Right lobe of liver (tissue), 6 donors: ENCODE data around the gene PAK6. TPM values are rescaled to one million over a fixed set of nuclear protein-coding genes. Genes with fewer than 3 reads are reported as not detected.

ENCODE experiments used
- ATAC-seq, 4 donors: fragments of 200-7000 bp; cut with Tn5 transposase; one replicate each; pipeline ENCODE4 v1.9.1; 2020; ENCODE audit warnings: mild to moderate bottlenecking in 4 of 4, moderate library complexity in 4 of 4
- DNase-seq, 3 donors: peaks; one replicate each; pipeline ENCODE4 v3.0.0-alpha.2; 2020
- H3K27ac ChIP-seq, 3 donors: fragments of 200-600 bp; one replicate each; pipeline ENCODE4 v1.8.0; 2022
- H3K27me3 ChIP-seq, 2 donors: fragments of 200-600 bp; one replicate each; pipeline ENCODE4 v1.8.0; 2022
- H3K36me3 ChIP-seq, 4 donors: fragments of 200-600 bp; sonication (generic) in 1 of 4; one replicate each; pipeline versions ENCODE4 v1.5.1 to v1.8.0; 2017 to 2022; ENCODE audit warnings: control low read depth in 1 of 4
- H3K4me1 ChIP-seq, 4 donors: fragments of 200-600 bp; sonication (generic) in 1 of 4; one replicate each; pipeline versions ENCODE4 v1.5.1 to v1.8.0; 2017 to 2022; ENCODE audit warnings: control low read depth in 1 of 4
- H3K4me3 ChIP-seq, 3 donors: fragments of 200-600 bp; one replicate each; pipeline ENCODE4 v1.8.0; 2022
- H3K9me3 ChIP-seq, 4 donors: fragments of 200-600 bp; sonication (generic) in 1 of 4; one replicate each; pipeline versions ENCODE4 v1.5.1 to v1.8.0; 2017 to 2022; ENCODE audit warnings: control low read depth in 1 of 4
- POLR2A ChIP-seq: fragments of 450-650 bp; IDR thresholded peaks from one replicate; pipeline ENCODE4 v1.6.1; 2017; ENCODE audit warnings: antibody characterized with exemption, mild to moderate bottlenecking
- WGBS: methylation state at CpG from one replicate; pipeline ENCODE4 v1.1.6; 2018; ENCODE audit warnings: low coverage, low lambda C conversion rate; ENCODE audit not compliant: insufficient coverage; ENCODE audit errors: missing lambda C conversion rate; 5-methylcytosine and 5-hydroxymethylcytosine counted together
- intact Hi-C, 2 donors: fragments of 100-400 bp; cut with DNase I; formaldehyde crosslinking; loops; one replicate each; pipeline versions ENCODE4 v1.11.2 to v1.14.1; 2022
- total RNA-seq, 6 experiments: library from RNA; depleted of rRNA in 2 of 6; stranded (reverse); fragments of >200 nt in 2 of 6; fragmentation: NEBNext Ultra II Directional in 3 of 6; extraction: Animal tissue kit (Norgen Biotek cat#: 25700) in 3 of 6; gene quantifications; one replicate each; pipeline versions ENCODE4 v1.1.0 to v1.2.4, GENCODE V29; 2016 to 2023
- TF ChIP-seq, protein P1 (sequence below), 4 donors: fragments of 200-600 bp in 3 of 4; fragments of 450-650 bp in 1 of 4; IDR thresholded peaks; one replicate each; pipeline versions ENCODE4 v1.5.1 to v1.8.0; 2016 to 2022; ENCODE audit warnings: antibody characterized with exemption in 4 of 4, mild to moderate bottlenecking in 2 of 4
- donor health status: DM: no; HTN: yes; CAD: no.
- donor health status: DM: no; HTN: no; CAD: no.
- donor health status: DM: no; HTN: no; CAD: no.
- donor health status: DM: no; HTN: yes; CAD: no.
- donor health status: DM: no; HTN: yes; CAD: no.

Gene PAK6
- total RNA-seq, 6 experiments from 2014 or later, result 0.05 to 0.19 (median 0.10) TPM; not detected in 2

DNA sequence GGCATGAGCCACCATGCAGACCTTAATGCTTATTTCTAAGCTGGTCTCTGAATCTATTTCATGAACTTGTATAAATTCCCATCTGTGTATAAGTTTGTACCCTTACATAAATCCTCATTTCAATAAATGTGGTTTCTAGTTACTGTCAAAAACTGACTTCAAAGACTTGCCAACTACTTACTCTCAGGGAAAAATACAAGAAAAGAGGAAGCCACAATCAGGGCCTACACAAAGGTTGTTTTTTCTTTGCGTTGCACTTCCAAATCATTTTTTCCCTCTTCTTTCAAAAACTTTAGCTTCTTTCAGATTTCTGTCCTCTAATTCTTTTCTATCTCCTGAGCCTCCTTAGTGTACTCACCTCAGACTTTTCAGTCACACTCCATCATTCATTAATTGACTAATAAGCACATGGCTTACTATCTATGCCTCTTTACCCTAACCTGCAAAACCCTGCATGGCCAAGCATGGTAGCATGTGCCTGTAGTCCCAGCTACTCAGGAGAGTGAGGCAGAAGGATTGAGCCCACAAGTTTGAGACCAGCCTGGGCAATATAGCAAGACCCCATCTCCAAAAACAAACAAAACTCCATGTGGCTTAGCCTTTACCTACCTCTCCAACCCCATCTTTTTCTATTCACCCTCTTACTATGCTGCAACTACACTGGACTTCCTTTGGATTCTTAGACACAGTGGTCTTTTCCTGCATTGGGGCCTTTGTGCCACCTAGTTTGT lies 40.3 kb upstream of the PAK6 start:
- WGBS, result 87% methylated on average over 1 of the region's 1 CpG
- intact Hi-C loops, result no loop called here
- no peak overlapping the region for H3K27ac ChIP-seq
- H3K27me3 ChIP-seq, result no peaks in the 10 kb centered on the region
- no peaks in the 10 kb centered on the region for H3K9me3 ChIP-seq
- TF ChIP-seq, protein P1, sequence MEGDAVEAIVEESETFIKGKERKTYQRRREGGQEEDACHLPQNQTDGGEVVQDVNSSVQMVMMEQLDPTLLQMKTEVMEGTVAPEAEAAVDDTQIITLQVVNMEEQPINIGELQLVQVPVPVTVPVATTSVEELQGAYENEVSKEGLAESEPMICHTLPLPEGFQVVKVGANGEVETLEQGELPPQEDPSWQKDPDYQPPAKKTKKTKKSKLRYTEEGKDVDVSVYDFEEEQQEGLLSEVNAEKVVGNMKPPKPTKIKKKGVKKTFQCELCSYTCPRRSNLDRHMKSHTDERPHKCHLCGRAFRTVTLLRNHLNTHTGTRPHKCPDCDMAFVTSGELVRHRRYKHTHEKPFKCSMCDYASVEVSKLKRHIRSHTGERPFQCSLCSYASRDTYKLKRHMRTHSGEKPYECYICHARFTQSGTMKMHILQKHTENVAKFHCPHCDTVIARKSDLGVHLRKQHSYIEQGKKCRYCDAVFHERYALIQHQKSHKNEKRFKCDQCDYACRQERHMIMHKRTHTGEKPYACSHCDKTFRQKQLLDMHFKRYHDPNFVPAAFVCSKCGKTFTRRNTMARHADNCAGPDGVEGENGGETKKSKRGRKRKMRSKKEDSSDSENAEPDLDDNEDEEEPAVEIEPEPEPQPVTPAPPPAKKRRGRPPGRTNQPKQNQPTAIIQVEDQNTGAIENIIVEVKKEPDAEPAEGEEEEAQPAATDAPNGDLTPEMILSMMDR (IDR thresholded peaks at IDR 0.05), result no peak
- TF ChIP-seq POLR2A, result no peak
- DNase-seq, result no peak
- no peak overlapping the region for H3K4me3 ChIP-seq
- no peaks in the 10 kb centered on the region for H3K36me3 ChIP-seq
- no peak for ATAC-seq
- H3K4me1 ChIP-seq, result no peaks in the 10 kb centered on the region

DNA sequence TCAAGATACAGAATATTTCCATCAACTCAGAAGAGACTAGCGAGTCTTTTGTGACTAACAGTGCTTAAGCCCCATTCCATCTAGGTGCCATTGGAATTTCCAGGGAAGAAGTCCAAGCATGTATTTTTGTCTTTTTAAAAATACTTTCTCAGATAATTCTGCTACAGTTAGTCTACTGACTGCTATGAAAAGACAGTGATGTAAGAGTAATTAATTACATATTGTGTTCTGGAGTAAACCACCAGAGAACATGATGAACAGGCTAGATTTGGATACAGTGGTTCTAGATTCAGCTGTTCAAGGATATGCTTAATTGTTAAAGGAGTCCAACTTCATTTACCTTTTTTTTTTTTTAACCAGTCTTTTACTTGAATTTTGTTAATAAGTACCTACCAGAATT lies 34.8 kb upstream of the PAK6 start:
- Histone ChIP-seq H3K9me3 (no peaks in the 10 kb centered on the region), H3K4me1 (no peaks in the 10 kb centered on the region)
- no peak for DNase-seq

DNA sequence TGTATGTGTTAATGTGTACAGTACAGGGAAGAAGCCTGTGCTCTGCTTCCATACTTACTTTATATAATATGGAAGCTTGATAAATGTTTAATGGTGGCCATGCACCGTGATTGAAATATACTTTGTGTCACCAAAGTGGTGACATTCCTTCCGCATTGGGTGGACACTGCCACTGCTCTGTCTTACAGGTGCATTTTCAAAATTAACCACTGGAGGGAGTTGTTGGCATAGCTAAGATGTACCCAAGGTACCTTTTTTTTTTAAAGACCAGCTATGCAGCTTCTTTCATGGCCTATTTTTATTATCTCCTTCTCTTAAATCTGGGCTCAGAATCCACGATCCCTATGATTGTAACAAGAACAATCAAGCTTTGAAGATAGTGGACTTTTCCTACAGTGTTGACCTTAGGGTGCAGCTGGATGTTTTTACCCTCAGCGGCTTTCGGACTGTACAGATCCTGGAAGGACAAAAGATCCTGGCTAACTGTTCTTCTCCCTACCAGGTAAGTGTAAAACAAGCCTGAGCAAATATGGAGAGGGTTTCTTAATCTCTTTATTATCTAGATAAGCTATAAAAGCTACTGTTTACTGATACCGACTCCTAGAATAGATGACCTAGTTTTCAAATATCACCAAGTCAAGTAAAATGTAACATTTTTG lies 21.6 kb upstream of the PAK6 start:
- no peaks in the 10 kb centered on the region for H3K36me3 ChIP-seq
- no peak overlapping the region for H3K27ac ChIP-seq
- peak in 1 of 3 donors; percentile 55 for DNase-seq
- intact Hi-C loops, result loop anchor here in 1 of 2 donors (5.0 kb wide), 1 partner anchor 60 kb away; no protein-coding TSS in a partner anchor
- ATAC-seq, result peak; percentile 96 to 99 (median 97)
- H3K9me3 ChIP-seq, result no peaks in the 10 kb centered on the region
- no peaks in the 10 kb centered on the region for H3K27me3 ChIP-seq
- WGBS, result 52% methylated on average over 6 of the region's 6 CpGs
- H3K4me3 ChIP-seq, result no peak overlapping the region
- no peaks in the 10 kb centered on the region for H3K4me1 ChIP-seq
- TF ChIP-seq, protein P1 (IDR thresholded peaks at IDR 0.05), result peak; percentile 87 to 91 (median 87)
- TF ChIP-seq POLR2A, result no peak

More for the DNA sequence above, 34.8 kb upstream of the PAK6 start:
- Histone ChIP-seq H3K4me3 (no peak overlapping the region), H3K27me3 (no peaks in the 10 kb centered on the region), H3K36me3 (no peaks in the 10 kb centered on the region), H3K27ac (no peak overlapping the region)
- TF ChIP-seq POLR2A, result no peak
- TF ChIP-seq, protein P1 (IDR thresholded peaks at IDR 0.05), result no peak
- no peak for ATAC-seq
- intact Hi-C loops, result no loop called here
- 100% methylated on average over 1 of the region's 1 CpG for WGBS

DNA sequence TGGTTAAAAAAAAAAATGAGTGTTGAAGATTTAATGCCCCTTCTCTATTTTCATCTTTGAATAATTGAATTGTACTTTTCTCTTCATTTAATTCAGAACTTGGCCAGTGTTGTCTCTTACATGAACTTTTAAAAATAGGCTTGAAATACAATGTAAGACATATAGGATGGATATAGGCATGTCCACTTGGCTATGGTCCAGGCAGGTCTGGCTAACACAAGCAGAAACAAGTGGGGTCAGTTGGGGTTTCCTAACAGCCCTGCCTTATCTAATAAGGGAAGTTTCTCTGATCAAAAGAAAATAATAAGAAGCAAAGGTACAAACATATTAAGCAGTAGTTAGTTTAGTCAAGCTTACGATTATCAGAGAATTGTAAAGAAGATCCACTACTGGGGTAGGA lies 19.1 kb upstream of the PAK6 start:
- intact Hi-C loops, result loop anchor here (5.0 kb wide), 2 partner anchors 52 to 58 kb away; no protein-coding TSS in a partner anchor
- ATAC-seq, result no peak
- WGBS, result 83% methylated on average over 1 of the region's 1 CpG
- Histone ChIP-seq H3K27me3 (no peaks in the 10 kb centered on the region), H3K4me3 (no peak overlapping the region), H3K4me1 (no peaks in the 10 kb centered on the region), H3K27ac (no peak overlapping the region), H3K9me3 (no peaks in the 10 kb centered on the region), H3K36me3 (no peaks in the 10 kb centered on the region)
- no peak for DNase-seq
- TF ChIP-seq, protein P1 (IDR thresholded peaks at IDR 0.05), result no peak
- TF ChIP-seq POLR2A, result no peak
